Ovary (tissue), 9 donors: ENCODE results near the gene THBS3. TPM values are rescaled to one million over a fixed set of nuclear protein-coding genes. Genes with fewer than 3 reads are reported as not detected.
A peak's percentile ranks its signal among the peaks of the same experiment; 100 is the strongest.

Source experiments
- DNase-seq, 5 donors: peaks; one replicate each; pipeline ENCODE4 v3.0.0-alpha.2; 2019 to 2020
- H3K27ac ChIP-seq, 2 donors: fragments of 200-600 bp; one replicate each; pipeline versions ENCODE4 v1.5.1 to v1.8.0; 2019 to 2022
- H3K27me3 ChIP-seq: fragments of 200-600 bp; one replicate; pipeline ENCODE4 v1.8.0; 2022
- H3K36me3 ChIP-seq: fragments of 200-600 bp; sonication (generic); one replicate; pipeline ENCODE4 v1.5.1; 2019
- H3K4me1 ChIP-seq: one replicate; pipeline ENCODE4 v1.8.1; 2013; ENCODE audit warnings: mild to moderate bottlenecking, moderate library complexity; ENCODE audit not compliant: insufficient read depth
- H3K4me3 ChIP-seq: fragments of 200-600 bp; sonication (generic); one replicate; pipeline ENCODE4 v1.5.1; 2017
- H3K9me3 ChIP-seq, 2 donors: fragments of 200-600 bp in 1 of 2; sonication (generic) in 1 of 2; one replicate each; pipeline versions ENCODE4 v1.5.1 to v1.8.1; 2013 to 2019; ENCODE audit warnings: mild to moderate bottlenecking in 1 of 2, moderate library complexity in 1 of 2
- CTCF ChIP-seq, 3 donors: fragments of 450-650 bp in 2 of 3; fragments of 200-600 bp in 1 of 3; IDR thresholded peaks; one replicate each; pipeline versions ENCODE4 v1.5.1 to v1.8.0; 2016 to 2022; ENCODE audit warnings: antibody characterized with exemption in 3 of 3, mild to moderate bottlenecking in 1 of 3
- EP300 ChIP-seq: sonication (generic); formaldehyde crosslinking; IDR thresholded peaks from one replicate; pipeline ENCODE4 v1.6.1; 2017; ENCODE audit warnings: antibody characterized with exemption
- POLR2A ChIP-seq: fragments of 450-650 bp; IDR thresholded peaks from one replicate; pipeline ENCODE4 v1.6.1; 2017; ENCODE audit warnings: antibody characterized with exemption, mild to moderate bottlenecking, moderate library complexity
- WGBS, 3 donors: extraction: QIAGEN DNeasy Blood & Tissue Kit in 1 of 3; methylation state at CpG; one replicate each; pipeline versions ENCODE4 v1.1.5 to v1.1.7; 2013 to 2017; 5-methylcytosine and 5-hydroxymethylcytosine counted together
- intact Hi-C, 4 donors: fragments of 100-400 bp; cut with DNase I; formaldehyde crosslinking; loops; one replicate each; pipeline versions ENCODE4 v1.11.0 to v1.15.1; 2022 to 2023
- polyA plus RNA-seq, 2 donors: library from polyadenylated mRNA; stranded (reverse); fragments of 200-250 nt in 1 of 2; fragments of 350-450 nt in 1 of 2; fragmentation: Illumina TruSeq in 1 of 2; extraction: RNeasy Lipid Tissue Mini Kit (QIAGEN cat#74804) in 1 of 2; gene quantifications; one replicate each; pipeline ENCODE4 v1.2.3, GENCODE V29; 2013 to 2014
- total RNA-seq, 7 donors: library from RNA; depleted of rRNA in 2 of 7; stranded (reverse); fragments of >200 nt in 2 of 7; fragmentation: NEBNext Ultra II Directional in 3 of 7; extraction: Animal tissue kit (Norgen Biotek cat#: 25700) in 3 of 7; gene quantifications; one replicate each; pipeline versions ENCODE4 v1.1.0 to v1.2.4, GENCODE V29; 2016 to 2023
- donor health status: DM: no; HTN: no; CAD: no; lungs with moderate emphysema.
- donor health status: DM: no; HTN: no; CAD: no.
- donor health status: Bipolar disorder and iron deficiency.
- donor health status: DM: yes; HTN: yes; CAD: no.
- donor health status: DM: no; HTN: no; CAD: no.
- donor health status: DM: yes; HTN: yes; CAD: no.

THBS3 gene
- total and polyA plus RNA-seq, 9 donors, result 19.9 to 50.2 (median 28.2) TPM

- no peak overlapping the region for H3K4me3 ChIP-seq
- intact Hi-C loops, result no loop called here
- no peak overlapping the region for H3K27ac ChIP-seq
- H3K4me1 ChIP-seq, result peaks cover 2% of the 10 kb centered on the region
- no peaks in the 10 kb centered on the region for H3K9me3 ChIP-seq
- peak in 2 of 5 donors; percentile 14 to 16 for DNase-seq
- H3K36me3 ChIP-seq, result no peaks in the 10 kb centered on the region
- TF ChIP-seq POLR2A (no peak), CTCF (IDR thresholded peaks at IDR 0.05) (no peak), EP300 (no peak)
- WGBS, 3 donors, result 73 to 86% (median 80%) methylated on average over 7 to 14 of the region's 14 CpGs
- no peaks in the 10 kb centered on the region for H3K27me3 ChIP-seq
These were observed 19.4 kb downstream of the THBS3 start for GRCh38 chr1:155188268-155188667.

- Histone ChIP-seq H3K27me3 (no peaks in the 10 kb centered on the region), H3K27ac (no peak overlapping the region), H3K4me1 (no peaks in the 10 kb centered on the region), H3K36me3 (no peaks in the 10 kb centered on the region), H3K4me3 (no peak overlapping the region), H3K9me3 (no peaks in the 10 kb centered on the region)
- DNase-seq, result peak in 2 of 5 donors; percentile 10 to 14
- no peak for TF ChIP-seq EP300
- TF ChIP-seq CTCF (IDR thresholded peaks at IDR 0.05), result no peak
- no peak for TF ChIP-seq POLR2A
- intact Hi-C loops, result no loop called here
- whole genome bisulfite sequencing, 3 donors, result 67 to 70% (median 69%) methylated on average over 16 of the region's 16 CpGs
These were observed 20.2 kb downstream of the THBS3 start for GRCh38 chr1:155187456-155187891.

GRCh38 chr1:155186794-155187455 is 20.8 kb downstream of the THBS3 start:
- TF ChIP-seq EP300 (no peak), CTCF (IDR thresholded peaks at IDR 0.05) (no peak), POLR2A (no peak)
- no peaks in the 10 kb centered on the region for H3K9me3 ChIP-seq
- intact Hi-C loops, result no loop called here
- DNase-seq, result peak in 2 of 5 donors; percentile 11 to 15
- no peaks in the 10 kb centered on the region for H3K36me3 ChIP-seq
- WGBS, 3 donors, result 67 to 75% (median 71%) methylated on average over 14 of the region's 14 CpGs
- H3K27me3 ChIP-seq, result no peaks in the 10 kb centered on the region
- no peak overlapping the region for H3K27ac ChIP-seq
- no peaks in the 10 kb centered on the region for H3K4me1 ChIP-seq
- H3K4me3 ChIP-seq, result no peak overlapping the region

- no peak for TF ChIP-seq POLR2A
- no peak for TF ChIP-seq CTCF (IDR thresholded peaks at IDR 0.05)
- TF ChIP-seq EP300, result no peak
- DNase-seq, result peak in 2 of 5 donors; percentile 8
- Histone ChIP-seq H3K36me3 (no peaks in the 10 kb centered on the region), H3K27me3 (no peaks in the 10 kb centered on the region), H3K4me3 (no peak overlapping the region), H3K9me3 (no peaks in the 10 kb centered on the region), H3K27ac (no peak overlapping the region), H3K4me1 (no peaks in the 10 kb centered on the region)
- intact Hi-C loops, result no loop called here
- 61 to 76% (median 68%) methylated on average over 8 of the region's 8 CpGs for WGBS, 3 donors
These were observed 21.5 kb downstream of the THBS3 start for GRCh38 chr1:155186067-155186793.
